Measurements from ENCODE around the gene SESN1.
"Not testable (repeated sequence)": the region's sequence is repeated elsewhere in the genome, so short reads cannot be mapped to it uniquely, and the experiment has no call there.

The SESN1 gene

DNA sequence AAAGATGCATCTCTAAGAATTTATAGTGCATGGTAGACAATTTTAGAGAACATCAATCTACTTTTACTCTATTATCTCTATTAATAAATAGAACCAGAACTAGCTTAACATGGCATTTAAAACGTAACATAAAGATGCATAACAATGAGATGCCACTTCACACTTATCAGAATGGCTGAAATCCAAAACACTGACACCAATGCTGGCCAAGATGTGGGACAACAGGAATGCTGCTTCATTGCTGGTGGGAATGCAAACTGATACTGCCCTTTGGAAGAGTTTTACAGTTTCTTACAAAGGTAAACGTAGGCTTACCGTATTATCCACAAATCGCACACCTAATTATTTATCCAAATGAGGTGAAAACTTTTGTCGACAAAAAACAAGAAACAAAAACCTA is 95.2 kb downstream of the SESN1 start:
- DNase-seq (ENCODE audit: low spot score), result no peak

DNA sequence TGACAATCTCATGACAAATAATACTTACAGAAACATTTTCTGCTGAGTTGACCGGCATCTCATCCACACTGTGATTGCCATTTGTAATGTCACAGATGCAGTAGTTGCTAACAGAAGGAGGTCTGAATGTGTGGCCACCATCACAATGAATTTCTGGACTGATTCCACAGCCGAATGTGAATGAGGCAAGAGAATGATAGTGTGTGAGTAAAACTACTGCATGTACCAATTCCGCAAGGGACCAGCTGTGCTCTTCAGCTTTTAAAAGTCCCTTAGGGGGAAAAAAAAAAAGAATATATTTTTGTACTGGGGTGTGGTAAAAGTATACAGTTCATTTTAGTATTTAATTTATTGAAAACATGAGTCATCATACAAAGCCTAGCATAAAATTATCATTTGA is 96.2 kb downstream of the SESN1 start:
- DNase-seq (ENCODE audit: low spot score), result no peak

DNA sequence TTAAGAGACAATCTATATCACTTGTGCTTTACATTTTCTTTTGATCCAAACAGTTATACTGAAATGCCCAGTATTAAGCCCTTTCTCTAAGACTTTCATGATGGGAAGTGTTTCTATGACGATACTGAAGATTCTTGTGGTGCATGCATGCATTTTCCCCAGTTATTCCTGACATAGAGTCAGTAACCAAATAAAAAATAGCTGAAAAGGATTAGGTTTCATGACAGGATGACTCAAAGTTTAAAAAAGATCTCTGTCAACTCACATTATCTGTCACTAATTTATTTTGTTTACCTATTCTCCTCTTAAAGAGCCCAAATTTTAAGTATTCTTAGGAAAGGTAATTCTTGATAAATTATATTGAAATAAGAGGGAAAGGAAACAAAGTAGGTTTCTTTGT is 98.4 kb downstream of the SESN1 start:
- no peak for DNase-seq (ENCODE audit: low spot score)

DNA sequence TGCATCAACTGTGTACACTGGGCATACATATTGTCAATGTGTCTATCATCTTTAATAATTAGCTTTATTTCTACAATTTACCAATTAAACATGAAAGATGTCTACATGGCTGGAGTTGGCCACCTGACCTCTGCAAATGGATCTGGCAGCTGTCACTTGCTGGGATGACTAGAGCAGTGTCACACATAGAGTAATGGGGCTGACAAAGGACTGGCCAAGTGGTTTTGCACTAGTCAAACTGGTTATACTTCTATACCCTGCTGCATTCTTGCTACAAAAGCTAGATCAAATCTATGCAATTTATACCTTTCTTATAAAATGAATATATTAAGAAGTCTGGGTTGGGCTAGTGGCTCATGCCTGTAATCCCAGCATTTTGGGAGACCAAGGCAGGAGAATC is 99.3 kb downstream of the SESN1 start:
- no peak for DNase-seq (ENCODE audit: low spot score)

DNA sequence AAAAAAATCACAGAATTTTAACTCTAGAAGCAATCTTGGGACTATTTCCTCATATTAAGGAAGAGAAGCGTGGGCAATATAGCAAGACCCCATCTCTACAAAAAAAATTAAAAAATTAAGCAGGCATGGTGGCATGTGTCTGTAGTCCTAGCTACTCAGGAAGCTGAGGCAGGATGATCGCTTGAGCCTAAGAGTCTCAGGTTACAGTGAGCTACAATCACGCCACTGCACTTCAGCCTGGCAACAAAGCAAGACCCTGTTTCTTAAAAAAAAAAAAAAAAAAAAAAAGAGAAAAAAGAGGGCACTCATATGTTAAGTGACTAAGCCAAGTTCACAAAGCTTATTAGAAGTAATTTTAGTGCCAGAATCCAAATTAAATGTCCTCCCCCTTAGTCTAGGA is 100.8 kb downstream of the SESN1 start:
- DNase-seq (ENCODE audit: low spot score), result peak; percentile 4

DNA sequence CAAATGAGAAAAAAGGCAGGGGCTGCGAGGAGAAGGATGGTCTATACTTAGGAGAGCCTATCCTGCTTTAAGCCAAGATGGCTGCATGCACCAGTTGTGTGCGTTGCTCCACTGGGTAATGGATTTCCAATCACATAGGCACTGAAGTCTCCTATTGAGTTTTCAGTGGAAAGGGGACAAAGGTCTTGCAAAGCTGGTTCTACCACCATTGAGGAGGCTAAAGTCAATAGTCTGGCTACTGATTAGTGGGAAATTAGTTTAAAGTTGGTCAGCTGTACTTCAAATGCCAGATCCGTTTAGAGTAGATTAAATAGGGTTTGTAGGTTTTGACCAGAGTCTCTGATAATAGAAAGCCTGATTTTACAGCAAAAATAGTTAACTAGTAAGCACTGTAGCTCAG is 104.9 kb downstream of the SESN1 start:
- no peak for DNase-seq (ENCODE audit: low spot score)

DNA sequence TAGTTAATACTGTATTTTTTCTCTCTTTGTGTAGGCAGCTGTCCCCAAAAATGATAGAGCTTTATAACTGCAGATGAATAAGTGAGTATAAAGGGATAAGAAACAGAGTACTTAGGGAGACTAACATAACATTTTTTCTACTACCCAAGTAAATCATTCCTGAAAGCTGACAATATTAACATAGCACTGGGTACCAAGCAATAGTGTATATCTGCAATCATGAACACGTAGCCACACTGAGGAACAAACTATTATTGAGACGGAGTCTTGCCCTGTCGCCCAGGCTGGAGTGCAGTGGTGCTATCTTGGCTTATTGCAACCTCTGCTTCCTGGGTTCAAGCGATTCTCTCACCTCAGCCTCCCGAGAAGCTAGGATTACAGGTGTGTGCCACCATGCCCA is 105.9 kb downstream of the SESN1 start:
- DNase-seq (ENCODE audit: low spot score), result no peak

DNA sequence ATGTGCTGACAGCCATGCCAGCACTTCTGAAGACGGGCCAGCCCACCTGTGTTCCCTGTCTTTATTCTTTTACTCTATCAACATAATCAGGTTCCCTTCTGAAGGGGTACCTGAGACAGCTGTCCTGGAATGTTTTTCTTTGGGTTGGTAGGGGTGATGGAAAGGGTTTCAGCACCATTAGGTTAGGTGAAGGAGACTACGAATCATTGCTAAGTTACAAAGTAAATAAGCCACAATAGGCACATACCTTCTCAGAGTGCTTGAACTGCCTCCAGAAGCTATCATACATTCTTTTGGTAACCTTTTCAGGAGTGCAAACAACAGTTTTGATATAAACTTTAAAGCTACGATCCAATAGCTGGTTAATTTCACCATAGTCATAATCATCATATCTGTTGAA is 106.3 kb downstream of the SESN1 start:
- DNase-seq (ENCODE audit: low spot score), result no peak

DNA sequence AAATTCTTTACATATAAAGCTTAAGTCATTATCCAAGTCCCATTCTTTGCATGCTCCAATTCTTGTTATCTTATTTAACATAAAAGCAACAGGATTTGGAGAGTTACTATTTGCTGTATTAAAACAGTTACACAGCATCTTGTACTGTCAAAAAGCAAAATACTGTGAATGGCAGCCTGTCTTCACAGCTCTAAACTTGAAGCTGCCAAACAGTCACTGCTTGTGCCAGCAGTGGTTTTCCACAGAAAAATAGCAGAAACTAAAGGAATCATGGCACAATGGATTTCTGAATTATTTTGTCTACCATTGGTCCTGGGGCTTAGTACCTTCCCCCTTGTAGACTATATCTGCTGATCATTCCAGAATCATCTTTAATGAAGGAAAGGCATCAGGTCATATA is 107.5 kb downstream of the SESN1 start:
- no peak for DNase-seq (ENCODE audit: low spot score)

DNA sequence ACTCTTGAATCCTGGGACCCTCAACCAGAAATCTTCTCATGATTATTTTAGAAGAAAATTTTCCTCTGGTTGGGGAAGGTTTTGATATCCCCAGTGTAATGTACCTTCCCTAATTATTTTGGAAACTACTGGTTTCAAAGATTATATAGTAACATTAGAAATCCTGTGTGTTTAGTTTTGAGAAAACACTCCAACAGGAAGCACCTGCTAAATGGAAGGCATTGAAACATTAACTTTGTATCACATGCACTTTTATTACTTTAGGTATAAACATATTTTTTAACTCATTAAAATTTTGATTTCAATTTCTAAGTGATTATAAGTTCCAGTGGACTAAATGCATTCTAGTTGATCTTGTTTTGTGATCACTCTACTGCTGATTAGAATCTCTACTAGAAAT is 109.3 kb downstream of the SESN1 start:
- no peak for DNase-seq (ENCODE audit: low spot score)

DNA sequence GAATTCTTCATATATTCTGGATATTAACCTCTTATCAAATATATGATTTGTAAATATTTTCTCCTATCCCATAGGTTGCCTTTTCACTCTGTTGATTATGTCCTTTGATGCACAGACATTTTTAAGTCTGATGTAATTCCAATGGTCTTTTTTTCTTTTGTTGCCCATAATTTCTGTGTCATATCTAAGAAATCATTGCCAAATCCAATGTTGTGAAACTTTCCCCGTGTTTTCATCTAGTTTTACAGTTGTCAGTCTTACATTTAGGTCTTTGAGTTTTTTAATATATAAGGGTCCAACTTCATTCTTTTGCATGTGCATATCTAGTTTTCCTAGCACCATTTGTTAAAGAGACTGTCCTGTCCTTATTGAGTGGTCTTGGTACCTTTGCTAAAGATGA is 111.5 kb downstream of the SESN1 start:
- no peak for DNase-seq (ENCODE audit: low spot score)

DNA sequence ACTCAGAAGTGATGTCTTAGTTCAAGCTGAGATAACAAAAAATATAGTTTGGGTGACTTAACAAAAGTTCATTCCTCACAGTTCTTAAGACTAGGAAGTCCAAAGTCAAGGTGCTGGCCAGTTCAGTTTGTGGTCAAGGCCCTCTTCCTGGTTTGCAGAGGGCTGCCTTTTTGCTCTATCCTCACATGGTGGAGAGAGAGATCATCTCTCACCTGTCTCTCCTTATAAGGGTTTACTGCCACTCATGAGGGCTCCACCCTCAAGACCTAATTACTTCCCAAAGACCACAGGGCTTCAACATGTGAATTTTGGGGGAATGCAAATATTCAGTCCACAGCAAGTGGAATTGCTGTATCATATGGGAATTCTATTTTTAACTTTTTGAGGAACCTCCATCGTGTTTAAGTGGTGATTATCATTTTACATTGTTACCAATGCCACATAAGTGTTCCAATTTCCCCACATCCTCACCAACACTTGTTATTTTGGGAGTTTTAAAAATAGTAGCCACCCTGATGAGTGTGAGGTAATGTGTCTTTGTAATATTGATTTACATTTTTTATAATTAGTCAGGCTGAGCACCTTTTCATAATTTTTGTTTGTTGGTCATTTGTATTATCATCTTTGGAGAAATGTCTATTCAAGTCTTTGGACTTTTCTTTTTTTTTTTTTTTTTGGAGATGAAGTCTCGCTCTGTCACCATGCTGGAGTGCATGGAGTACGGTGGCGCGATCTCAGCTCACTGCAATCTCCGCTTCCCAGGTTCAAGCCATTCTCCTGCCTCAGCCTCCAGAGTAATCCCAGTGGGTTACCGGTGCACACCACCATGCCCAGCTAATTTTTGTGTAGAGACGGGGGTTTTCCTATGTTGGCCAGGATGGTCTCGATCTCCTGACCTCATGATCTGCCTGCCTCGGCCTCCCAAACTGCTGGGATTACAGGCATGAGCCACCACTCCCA is 112.2 kb downstream of the SESN1 start:
- no peak for DNase-seq (ENCODE audit: low spot score)

DNA sequence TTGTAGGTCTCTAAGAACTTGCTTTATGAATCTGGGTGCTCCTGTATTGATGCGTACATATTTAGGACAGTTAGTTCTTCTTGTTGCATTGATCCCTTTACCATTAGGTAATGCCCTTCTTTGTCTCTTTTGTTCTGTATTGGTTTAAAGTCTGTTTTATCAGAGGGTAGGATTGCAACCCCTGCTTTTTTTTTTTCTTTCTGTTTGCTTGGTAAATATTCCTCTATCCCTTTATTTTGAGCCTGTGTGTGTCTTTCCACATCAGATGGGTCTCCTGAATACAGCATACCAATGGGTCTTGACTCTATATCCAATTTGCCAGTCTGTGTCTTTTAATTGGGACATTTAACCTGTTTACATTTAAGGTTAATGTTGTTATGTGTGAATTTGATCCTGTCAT is 116.0 kb downstream of the SESN1 start:
- not testable (repeated sequence) for DNase-seq (ENCODE audit: low spot score)

DNA sequence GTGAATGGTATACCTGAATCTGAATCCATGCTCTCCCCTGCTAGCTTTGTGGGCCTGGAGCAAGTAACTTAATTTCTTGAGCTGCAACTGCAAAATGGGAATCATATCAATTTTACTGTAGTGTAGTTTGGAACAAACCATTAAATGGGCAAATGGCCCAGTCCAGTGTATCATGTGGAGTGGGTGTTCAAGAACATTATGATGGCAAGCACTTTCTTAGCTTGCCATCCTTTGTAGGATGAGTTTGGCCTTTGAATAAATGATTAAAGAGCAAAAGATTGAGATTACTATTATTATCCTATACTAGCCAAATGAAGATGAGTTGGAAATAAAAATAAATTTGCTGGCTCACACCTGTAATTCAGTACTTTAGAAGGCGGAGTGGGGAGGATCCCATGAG is 120.4 kb downstream of the SESN1 start:
- DNase-seq (ENCODE audit: low spot score), result no peak

DNA sequence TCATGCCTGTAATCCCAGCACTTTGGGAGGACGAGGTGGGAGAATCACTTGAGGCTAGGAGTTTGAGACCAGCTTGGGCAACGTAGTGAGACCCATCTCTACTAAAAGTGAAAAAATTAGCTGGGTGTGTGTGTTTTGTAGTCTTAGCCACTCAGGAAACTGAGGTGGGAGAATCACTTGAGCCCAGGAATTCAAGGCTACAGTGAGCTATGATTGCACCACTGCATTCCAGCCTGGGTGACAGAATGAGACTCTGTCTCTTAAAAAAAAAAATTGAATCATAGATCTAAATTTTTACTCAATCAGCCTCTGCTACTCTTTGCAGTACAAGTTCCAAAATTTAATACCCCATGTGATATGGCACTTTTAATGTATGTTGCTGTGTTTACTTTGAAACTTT is 124.9 kb downstream of the SESN1 start:
- DNase-seq (ENCODE audit: low spot score), result no peak

DNA sequence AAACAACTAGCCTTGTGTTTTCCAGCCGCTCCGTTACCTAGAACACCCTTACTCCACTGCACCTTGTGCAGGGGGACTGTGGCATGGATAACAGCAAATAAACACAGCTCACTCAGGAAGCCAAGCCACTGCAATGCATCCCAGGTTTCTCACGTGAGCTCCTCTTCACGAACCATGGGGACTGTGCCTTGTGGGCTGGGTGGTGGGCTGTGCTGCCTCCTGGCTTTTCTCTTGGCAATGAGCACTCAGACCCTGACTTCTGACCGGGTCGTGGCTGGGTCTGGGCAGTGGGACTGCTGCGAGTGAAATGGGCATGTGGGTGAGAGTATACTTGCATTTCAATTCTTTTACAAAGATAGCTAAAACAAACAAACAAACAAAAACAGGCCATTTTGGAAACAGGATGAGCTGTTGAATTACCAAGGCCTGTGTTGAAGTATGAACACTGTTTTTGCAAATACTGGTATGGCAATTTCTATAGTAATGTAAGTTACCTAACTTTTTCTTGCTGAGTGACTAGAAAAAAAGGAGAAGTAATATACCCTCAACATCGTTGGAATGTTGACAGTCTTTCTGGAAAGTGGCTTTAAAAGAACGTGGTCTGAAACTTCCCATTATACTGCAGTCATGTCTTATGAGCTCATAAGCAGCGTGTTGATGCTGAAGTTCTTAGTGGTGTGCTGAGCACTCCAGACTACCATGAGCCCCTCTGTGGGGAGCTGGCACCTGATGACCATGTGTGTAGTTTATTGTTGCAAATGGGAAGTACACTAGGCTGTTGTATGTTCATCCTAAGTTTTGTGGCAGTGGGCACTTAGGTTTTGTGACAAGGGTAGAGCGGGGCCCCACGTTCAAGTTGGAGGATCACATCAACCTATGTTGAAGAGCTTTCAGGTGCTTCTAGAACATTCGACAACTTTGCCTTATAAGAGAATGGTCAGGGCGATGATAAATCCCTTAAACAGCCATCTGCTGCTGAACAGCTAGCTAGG is 126.0 kb downstream of the SESN1 start:
- DNase-seq (ENCODE audit: low spot score), result no peak

DNA sequence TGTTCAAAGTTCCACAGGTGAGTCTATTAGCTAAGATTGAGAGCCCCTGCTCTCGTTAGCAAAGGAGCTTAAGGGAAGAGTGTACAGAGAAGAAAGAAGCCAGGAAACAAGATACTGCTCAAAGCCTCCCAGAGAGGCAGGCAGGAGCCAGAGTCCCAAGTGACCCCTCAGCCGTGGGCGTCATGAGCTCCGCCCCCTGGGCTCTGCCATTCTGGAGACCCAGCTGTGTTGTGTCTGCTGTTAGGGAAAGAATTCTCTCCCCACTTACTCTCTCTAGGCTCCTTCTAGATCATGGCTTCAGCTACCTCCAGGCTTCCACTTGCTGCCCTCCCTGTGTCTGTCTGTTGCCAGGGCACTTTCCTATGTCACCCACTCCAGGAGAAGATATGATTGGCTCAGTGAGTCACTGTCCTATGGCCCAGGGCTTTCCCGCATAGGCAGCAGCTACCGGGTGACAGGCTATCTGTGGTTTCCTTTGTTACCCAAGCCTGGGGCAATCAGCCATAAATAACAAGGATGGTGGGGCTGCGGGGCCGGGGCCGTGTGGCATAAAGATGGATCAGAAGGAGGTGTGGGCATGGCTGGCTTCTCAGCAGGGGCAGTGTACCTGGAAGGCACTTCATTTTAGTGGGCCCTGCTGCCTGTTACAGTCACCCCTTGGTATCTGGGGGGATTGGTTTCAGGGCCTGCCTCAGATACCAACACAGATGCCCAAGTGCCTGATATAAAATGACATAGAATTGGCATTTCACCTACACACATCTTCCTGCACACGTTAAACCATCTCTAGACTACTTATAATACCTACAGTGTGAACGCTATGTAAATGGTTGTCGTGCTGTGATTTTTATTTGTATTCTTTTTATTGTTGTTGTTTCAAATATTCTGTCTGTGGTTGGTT is 127.5 kb downstream of the SESN1 start:
- DNase-seq (ENCODE audit: low spot score), result peak; percentile 41

DNA sequence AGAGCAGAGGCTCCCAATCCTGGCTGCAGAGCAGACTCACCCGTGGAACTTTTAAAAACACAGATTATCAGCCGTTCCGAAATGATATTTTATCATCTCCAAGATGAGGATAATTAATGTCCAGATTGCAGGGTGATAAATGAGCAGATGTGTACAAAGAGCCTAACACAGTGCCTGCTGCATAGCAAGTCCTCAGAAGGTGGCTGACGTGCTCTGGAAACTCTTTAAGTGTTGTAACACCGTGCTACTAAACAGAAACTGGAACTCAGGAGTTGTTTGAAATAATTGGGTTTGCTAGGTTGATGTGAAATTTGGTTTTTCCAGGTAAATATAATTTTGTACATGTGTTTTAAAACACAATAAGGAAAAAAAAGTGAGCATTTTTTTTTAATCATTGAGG is 128.4 kb downstream of the SESN1 start:
- no peak for DNase-seq (ENCODE audit: low spot score)

DNA sequence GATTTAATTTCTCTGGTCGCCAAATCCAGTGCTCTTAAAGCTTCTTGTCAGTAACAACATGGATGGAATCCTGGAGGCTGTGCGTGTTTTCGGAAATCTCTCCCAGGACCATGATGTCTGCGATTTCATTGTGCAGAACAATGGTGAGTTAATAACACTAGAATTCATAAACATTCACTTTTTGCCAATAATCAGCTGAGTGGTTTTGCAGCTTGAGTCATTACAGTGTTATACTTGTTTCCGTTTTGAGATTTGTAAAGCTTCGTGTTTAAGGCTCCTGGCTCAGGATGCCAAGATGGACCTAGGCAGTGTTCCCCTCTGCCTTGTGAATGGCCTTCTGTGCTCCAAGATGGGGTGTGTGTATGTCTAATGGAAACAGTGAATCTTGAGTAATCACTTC is 132.7 kb downstream of the SESN1 start:
- DNase-seq (ENCODE audit: low spot score), result peak; percentile 30

DNA sequence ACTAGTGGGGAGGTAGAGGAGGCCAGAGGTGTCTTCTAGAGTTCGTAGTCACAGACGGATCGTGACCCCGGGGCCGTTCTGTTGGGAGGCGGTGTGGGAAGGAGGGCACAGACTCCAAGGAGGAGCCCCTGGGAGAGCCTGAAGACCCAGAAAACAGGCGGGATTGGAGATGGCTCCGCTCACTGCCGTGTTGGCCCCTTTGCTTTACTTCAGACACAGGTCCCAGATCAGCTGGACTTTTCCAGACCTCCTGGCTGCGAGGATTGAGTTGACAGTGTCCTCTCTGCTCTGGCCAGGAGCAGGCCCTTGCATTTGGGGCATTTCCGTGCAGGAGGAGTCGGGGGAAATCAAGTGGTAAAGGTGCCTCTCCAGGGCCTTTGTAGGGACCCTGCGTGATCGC is 133.6 kb downstream of the SESN1 start:
- no peak for DNase-seq (ENCODE audit: low spot score)

DNA sequence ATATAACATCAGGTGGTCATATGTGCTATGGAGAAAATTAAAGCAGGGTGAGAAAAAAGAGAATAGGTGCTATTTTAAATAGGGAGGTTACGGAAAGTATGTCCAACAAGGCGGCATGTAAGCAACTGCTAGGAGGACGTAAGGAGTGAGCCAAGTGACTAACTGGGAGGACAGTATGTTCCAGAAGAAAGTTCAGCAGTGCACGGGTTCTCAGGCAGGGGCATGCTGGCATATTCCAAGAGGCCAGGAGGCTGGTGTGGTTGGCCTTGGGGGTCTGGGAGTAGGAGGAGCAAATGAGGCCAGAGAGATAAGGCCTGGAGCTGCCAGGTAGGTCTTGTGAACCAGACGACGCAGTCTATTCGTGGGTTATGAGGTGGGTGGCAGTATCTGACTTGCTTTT is 134.0 kb downstream of the SESN1 start:
- no peak for DNase-seq (ENCODE audit: low spot score)
